GM13976 (cell line): Measurements from ENCODE around the gene PPP2R5E.
A peak's percentile ranks its signal among the peaks of the same experiment; 100 is the strongest.

ENCODE experiments used
- DNase-seq: peaks from one replicate; pipeline ENCODE4 v3.0.0; 2012; ENCODE audit warnings: low spot score
- in situ Hi-C: fragments of 300-500 bp; cut with MboI; formaldehyde crosslinking; loops from one replicate; pipeline ENCODE4 v1.12.0; 2022; ENCODE audit warnings: low sequenced_read_pairs, mixed read lengths, inconsistent platforms; ENCODE audit not compliant: unreplicated experiment
- TF ChIP-seq, protein P1 (sequence below): IDR thresholded peaks from 2 replicates; pipeline ENCODE4 v1.5.1; 2012; ENCODE audit warnings: borderline replicate concordance, mild to moderate bottlenecking; ENCODE audit not compliant: insufficient read depth; ENCODE audit errors: extremely low read depth, missing control alignments, control extremely low read depth

PPP2R5E gene

DNA sequence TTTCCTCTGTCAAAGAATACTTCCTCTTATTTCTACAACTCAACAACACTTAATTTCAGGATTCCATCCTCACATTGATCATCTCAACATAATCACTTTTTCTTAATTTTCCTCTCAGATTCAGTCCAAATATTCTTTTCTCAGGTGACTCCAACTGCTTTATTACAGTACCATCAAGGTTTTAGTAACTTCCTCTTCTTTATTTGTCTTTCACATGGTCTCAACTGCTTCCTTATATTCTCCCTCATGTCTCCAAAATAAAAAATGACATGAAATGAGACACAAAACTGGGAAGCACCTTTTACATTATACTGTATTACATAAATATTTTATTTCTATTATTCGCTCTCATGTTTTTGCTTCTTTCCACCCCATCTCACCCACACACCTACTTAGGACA, 55.5 kb downstream of the PPP2R5E start:
- no peak for DNase-seq
- in situ Hi-C loops = no loop called here

DNA sequence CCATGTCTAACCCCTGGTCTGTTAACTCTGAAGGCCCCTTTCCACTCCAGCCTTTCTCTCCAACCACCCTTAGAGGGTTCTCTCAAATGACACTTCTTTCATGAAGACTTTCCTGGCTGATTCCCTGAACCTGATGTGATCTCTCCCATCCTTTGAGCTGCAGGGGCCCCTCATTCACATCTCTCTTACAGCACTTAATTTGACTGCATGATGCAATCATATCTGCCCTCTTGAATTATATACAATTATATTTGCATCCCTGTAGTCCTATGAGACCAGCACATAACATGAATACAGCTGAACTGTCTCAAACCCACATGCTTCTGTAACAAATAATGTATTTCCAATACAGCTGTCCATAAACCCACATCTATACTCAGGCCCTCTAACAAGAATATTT, 56.4 kb downstream of the PPP2R5E start:
- TF ChIP-seq, protein P1, sequence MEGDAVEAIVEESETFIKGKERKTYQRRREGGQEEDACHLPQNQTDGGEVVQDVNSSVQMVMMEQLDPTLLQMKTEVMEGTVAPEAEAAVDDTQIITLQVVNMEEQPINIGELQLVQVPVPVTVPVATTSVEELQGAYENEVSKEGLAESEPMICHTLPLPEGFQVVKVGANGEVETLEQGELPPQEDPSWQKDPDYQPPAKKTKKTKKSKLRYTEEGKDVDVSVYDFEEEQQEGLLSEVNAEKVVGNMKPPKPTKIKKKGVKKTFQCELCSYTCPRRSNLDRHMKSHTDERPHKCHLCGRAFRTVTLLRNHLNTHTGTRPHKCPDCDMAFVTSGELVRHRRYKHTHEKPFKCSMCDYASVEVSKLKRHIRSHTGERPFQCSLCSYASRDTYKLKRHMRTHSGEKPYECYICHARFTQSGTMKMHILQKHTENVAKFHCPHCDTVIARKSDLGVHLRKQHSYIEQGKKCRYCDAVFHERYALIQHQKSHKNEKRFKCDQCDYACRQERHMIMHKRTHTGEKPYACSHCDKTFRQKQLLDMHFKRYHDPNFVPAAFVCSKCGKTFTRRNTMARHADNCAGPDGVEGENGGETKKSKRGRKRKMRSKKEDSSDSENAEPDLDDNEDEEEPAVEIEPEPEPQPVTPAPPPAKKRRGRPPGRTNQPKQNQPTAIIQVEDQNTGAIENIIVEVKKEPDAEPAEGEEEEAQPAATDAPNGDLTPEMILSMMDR = no peak
- in situ Hi-C loops = no loop called here
- no peak for DNase-seq

More for the DNA sequence above, 55.5 kb downstream of the PPP2R5E start:
- TF ChIP-seq, protein P1 = no peak

- in situ Hi-C loops = no loop called here
- no peak for DNase-seq
- TF ChIP-seq, protein P1 = no peak
Measured at GRCh38 chr14:63483315-63483714, 59.9 kb downstream of the PPP2R5E start.

GRCh38 chr14:63480599-63480998, 62.6 kb downstream of the PPP2R5E start:
- DNase-seq = no peak
- in situ Hi-C loops = no loop called here
- TF ChIP-seq, protein P1 = no peak

DNA sequence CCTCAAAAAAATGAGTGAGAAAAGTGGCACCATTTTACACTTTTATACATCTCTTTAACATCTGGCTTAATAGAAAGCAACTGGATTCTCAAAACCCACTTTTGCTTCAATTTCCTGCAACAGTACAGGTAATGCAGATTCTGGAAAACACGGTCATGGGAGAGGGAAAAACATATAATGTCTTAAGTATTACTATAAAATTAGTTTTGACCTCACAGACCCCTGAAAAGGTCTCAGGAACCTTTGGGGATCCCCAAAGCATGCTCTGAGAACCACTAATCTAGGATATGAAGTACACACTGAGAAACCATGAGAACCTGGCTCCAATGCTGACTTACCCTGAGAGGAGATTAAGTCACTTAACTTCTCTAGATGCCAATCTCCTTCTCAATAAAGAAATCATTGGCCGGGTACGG, 64.7 kb downstream of the PPP2R5E start:
- peak; percentile 47 for DNase-seq
- in situ Hi-C loops = no loop called here
- TF ChIP-seq, protein P1 = no peak

DNA sequence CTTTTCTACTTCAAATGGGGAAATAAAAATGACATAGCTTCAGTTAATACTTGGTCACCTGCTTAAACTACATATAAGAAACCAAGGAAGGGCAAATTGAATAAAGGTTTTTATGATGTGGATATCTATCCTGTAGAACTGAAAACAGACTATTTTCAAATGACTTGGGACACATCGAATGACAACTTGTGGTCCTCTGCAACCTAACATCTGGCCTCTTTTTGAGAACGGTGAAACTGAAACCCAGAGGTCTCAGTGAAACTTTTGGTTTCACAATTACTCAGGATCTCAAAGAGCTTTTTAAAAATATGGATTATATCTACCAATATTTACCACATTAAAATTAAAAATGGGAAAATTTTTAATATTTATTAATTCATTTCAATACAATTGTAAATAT, 65.2 kb downstream of the PPP2R5E start:
- in situ Hi-C loops = no loop called here
- DNase-seq = peak; percentile 57
- TF ChIP-seq, protein P1 = no peak

DNA sequence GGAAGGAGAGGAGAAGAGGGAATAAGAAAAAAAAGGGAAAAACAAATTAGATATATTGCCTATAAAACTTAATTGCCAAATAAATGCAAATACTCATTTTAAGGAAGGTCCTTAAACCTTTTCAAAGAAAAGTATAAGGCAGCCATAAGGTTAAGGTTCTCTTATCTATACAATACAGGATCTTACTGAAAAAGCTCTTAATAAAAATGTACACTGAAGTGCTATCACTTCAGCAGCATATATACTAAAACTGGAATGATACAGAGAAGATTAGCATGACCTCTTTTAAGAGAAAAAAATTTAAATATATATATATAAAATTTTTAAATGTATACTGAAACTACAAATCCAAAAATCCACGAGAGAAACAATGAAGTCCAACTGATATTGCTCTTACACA, 65.6 kb downstream of the PPP2R5E start:
- in situ Hi-C loops = no loop called here

More for the DNA sequence above, 65.6 kb downstream of the PPP2R5E start:
- no peak for DNase-seq
- TF ChIP-seq, protein P1 = no peak
